ENCODE data around the gene STAC3. TPM values are rescaled to one million over a fixed set of nuclear protein-coding genes. Genes with fewer than 3 reads are reported as not detected.

Gene STAC3
- total RNA-seq, 1 donor from 2014 or later = not detected

DNA sequence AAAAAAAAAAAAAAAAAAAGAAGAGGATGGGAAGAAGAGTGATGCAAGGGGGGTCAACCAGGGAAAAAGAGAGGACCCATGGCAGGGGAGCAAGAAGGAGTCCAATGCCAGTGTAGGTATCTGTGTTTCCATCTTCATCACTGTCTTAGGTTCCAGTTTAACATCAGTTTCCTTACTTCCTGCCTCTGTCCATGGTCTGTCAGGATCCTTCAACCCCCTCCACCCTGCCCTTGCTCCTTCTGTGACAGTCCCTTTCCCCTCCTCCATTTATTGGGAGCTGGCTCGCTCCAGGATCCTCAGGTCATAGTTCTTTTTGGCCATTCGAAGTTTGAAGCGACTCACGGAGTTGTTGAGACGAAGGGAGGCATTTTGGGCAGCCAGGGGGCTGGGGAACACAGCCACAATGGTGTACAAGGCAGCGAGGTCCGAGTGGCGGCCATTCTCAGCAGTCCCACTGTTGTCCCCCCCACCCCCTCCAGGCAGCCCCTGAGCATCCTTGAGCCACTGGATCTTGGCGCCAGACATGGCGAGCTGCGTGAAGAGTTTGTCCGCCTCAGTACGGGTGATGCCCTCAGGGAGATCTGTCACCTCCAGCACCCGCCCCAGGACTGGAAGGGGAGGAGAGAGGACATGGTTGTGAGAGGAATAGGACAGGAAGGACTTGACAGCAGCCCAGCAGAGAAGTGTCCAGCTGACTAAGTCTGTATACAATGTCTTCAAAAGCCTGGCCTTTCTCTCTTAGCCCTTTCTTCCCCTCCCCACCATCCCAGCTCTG is 3.7 kb upstream of the STAC3 start:
- DNase-seq = no peak

DNA sequence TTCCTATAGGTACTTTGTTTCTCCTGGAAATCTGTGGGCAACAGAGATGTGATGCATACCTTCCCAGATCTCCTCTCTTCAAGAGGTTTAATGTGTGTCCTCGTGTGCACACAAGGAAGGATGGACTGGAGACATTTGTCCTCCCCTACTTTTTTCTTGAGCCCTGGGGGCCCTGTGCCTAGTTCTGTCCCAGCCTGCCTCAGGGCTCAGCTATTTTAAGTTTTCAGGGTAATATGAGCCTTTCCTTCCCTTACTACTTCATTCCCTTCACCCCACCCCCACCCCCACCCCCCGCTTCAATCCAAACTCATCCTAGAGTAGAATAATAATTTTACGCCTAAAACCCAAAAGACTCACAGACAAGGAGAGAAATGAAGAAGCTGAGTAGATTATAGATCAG is 446 bp downstream of the STAC3 start:
- DNase-seq = no peak

DNA sequence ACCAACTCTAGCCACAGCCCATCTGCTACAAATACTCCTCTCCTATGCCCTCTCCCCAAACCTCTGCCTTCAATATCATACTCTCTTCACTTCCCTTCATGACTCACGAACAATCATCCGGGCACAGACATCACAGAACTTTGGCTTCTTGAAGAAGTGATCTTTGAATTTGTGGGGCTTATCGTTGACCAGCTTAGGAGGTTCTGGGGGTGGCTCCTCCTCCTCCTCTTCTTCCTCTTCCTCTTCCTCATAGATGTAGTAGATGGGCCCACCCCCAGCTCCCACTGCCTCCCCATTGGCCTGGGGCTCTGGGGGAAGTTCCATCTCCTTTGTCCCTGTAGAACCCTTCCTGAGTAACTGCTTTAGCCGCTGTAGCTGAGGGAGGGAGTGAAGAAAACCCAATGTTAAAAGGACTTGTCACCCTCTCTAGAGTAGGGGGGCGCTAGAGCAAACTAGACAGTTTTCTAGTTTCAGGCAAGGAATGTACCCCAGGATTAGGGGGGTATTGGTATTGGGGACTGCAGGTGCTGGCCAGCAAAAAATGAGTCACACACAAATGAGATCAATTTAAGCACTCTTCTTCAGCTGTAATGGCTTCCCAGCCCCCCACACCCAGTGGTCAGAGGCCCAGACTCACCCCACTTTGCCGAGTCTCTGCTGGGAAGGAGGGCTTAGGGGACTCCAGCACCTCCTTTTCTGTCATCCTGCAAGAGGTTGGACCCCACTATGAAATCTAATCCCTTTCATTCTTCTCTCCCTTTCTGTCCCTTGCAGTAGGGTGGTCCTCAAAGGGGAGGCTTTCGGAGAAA is 1.8 kb downstream of the STAC3 start:
- no peak for DNase-seq

DNA sequence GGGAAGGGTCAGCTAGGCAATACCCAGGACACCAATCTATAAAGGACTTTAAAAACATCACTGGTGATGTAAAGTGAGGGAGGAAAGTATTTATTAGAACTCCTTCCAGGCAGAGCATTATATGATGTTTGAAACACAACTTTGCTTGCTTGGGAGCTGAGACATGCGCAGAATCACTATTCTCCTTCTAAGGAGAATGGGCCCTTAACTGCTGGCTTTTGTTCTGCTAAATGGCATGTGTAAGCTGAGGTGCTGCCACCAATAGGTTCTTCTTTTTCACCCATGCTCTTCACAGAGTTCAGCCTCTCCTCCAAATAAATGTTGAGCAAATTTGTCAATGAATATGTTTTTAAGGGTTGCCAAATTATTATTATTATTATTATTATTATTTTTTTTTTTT is 3.9 kb downstream of the STAC3 start:
- DNase-seq = no peak

DNA sequence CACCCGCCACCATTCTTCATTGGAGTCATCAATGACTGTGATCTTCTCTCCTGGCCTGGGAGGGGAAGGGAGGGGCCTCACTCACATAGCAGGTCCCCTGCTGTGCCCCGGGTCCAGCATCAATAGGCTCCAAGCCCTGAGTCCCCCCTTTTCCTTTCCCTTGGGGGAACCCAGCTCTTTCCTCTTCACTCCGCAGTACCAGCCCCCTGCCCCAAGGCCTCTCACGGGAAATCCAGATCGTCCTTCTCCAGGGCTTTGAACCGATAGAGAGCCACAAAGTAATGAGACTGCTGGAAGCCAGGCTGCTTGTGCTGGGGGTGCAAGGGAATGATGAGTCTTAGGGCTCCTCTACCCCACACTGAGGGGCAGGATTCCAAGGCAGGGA is 6.7 kb downstream of the STAC3 start:
- no peak for DNase-seq

DNA sequence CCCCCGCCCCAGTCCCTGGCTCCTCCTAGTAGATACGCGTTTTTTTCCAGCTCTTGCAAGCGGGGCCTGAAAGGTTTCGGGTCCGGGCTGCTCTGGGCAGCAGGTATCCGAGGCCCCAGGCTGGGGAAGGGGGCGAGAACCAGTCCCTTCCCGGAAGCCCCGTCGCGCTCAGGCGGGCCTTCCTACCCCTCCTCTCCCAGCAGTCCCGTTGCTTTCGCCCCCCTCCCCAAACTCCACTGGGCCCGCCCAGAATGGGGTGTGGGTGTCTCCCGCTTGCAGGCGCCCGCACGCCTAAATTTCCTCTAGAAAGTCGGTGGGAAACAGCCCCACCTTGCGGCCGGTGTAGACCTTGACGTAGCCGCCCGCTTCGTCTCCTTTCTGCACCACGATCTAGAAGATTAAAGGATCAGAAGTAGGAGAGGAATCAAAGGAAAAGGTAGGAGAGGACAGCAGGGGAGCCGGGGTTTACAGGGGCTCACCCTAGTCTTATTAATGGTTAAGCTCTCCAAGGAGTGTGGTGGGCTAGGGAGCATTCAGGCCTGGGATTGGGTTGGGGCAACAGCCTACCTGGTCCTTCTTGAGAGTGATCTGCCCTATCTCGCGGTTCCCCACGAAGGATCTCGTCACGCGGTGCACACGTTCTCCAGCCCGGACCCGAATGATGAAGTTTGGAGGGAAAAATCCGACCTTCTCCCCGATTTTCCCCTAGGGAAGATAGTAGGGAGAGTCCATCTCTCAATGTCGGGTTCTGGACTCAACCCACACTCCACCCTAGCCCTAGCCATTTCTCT is 7.3 kb downstream of the STAC3 start:
- peak; percentile 78 for DNase-seq

DNA sequence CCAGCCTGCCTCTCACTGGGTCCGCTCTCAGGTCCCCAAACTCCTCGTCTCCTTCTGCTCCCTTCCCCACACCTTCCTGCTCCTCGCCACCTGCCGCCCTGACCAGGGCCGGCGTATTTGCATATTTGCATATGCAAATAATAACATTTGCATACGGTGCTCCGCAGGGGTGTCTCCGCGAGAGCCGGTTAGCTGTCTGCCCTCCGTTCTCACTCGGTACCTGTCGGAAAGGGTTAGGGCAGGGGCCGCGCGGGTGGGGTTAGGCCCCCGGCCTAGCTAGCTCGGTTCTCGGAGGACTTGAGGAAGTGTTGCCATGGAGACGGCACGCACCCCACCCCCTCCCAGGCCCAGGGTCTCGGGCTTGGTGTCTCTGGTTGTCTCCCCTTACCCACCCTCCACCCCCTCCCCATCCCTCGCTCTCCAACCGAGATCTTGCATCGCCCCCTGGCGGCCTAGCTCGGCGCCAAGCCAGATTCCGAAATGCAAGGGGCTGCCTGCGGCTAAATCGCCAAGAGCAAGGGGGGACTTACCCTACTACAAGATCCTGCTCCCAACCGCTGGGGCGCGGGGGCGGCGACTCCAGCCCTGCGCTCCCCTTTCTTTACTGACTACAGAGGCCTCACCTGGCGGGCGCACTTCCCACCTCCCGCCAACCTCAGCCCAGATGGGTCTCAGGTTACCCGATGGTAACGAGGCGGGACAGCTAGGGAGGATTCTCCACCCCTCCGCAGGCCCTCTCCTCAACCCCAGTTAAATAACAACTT is 8.1 kb downstream of the STAC3 start:
- peak; percentile 66 for DNase-seq

DNA sequence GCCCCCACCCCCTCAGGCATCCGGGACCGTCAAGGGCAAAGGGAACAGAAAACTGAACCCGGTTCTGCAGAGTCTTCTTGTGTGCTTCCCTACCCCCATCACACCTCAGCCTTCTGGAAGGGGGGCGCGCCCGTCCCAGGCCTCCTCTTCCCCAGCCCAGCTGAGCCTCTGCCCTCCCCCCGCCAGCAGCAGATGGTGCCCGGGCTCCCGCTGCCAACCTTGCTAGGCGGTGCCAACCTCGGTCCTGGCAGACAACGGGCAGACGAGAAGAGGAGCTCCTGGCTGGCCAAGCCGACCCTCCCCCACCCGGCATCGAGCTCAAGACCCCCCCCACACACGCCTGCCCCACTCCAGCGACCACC is 8.7 kb downstream of the STAC3 start:
- no peak for DNase-seq

DNA sequence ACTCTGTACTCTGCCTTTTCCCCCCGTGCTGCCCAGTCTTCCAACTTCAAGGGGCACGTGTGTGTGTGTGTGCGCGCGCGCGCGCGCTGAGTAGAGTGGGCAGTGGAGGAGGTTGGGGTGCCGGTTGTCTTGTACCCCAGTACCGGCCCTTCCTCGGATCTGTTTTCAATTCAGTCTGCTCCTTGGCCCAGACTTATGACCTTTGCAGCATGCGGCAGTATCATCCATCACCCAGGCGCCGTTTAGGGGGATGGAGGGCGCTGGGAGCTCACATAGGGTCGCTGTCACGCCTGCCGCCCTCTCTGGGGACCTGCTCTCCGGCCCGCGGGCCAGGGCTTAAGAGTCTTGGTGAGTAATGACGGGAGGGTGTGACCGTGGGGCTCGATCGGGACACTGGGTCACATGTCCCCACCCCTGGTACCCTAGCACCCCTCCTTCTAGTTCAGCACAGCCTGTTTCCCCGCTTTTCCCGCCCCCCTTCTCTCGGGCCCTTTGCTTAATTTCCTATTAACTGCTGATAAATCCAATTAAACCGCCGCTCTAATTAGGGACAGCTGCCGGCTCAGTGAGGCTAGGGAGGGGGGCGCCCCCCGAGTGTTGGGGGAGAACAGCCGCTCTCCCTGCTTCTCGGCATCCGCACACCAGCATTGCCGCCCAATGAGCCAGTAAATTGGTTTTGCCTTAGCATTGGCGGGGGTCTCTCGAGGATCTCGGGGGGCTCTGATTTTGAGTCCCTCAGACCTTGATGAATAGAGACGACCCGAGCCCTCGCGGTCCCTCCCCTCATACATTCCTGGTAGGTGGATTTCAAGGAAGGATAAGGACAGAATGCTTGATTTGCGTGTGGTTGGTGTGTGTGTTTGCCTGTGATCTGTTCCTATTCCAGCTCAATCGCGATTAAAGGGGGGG is 9.3 kb downstream of the STAC3 start:
- DNase-seq = no peak

DNA sequence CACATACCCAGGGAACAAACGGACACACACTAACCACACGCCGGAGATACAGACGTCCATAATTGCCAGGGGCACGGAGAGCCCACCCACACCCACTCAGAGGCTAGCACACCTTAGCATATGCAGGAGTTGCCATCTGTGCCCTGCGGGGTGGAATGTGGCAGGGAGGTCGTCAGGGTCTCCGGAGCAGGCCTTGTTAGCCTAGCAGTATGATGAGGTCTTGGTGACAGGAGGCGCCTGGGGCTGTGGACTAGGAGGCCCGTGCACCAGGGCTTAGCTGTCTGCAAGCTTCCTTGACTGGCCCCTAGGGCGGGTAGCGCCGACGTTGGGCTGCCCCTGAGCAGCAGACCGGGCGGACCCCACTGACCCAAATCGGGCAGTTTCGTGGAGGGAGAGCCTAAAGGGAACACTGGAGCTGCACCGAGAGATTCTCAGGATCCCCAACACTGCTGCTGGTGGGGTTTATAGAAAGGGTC is 10.0 kb downstream of the STAC3 start:
- DNase-seq = no peak

DNA sequence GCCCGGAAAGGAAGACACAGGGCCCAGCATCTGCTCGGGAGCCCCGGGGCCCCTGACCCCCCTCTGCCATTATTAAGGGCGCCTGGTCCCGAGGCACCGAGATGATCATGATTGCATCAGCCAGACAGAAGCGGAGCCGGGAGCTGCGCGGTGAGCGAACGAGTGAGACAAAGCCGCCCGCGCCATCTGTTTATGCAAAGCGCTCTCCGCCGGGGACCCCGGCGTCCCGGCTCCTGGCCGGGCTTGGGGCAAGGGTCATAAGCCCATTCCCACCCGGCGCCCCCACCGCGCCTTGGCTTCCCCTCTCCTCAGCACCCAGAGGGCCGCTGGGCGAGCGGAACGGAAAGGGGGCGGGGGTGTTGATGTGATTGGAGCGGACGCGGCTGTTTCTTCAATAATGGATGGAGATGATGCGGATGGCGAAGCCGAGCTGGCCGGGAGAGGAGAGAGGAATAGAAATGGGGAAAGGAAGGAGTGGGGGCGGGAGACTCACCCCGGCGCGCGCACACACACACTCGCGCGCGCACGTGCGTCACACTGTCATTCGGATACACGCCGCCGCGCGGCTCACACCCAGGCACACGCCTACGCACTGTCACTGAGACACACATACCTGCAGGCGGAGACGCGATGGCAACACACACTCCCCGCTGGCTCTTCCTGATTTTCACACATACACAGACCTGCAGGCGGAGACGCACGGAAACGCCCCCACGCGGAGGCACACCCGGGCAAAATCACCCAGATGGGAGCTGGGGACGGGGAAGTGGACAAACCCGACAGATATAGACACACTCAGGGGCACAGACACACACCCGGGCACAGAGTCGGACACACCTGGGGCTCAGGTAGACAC is 10.7 kb downstream of the STAC3 start:
- DNase-seq = no peak

DNA sequence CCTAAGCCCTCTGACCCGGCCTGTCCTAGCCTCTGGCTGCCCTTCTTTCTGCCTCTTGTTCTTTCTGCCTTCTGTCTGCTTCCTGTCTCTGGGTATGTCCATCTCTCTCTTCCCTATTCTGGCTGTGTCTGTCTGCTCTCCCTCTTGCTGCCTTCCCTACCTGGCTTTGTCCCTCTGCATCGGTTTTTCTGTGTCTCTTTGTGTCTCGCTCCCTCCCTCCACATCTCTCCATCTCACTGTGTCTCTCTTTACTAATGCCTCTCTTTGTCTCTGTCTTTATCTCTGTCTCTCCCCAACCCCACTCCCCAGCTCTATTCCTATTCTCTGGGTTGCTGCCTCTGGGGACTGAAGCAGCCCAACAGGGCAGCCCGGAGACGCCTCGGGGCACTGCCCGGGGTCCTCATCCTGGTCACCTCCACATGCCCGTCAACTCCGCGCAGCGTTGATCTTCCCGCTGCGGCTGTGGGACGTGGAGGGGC is 11.4 kb downstream of the STAC3 start:
- DNase-seq = no peak

DNA sequence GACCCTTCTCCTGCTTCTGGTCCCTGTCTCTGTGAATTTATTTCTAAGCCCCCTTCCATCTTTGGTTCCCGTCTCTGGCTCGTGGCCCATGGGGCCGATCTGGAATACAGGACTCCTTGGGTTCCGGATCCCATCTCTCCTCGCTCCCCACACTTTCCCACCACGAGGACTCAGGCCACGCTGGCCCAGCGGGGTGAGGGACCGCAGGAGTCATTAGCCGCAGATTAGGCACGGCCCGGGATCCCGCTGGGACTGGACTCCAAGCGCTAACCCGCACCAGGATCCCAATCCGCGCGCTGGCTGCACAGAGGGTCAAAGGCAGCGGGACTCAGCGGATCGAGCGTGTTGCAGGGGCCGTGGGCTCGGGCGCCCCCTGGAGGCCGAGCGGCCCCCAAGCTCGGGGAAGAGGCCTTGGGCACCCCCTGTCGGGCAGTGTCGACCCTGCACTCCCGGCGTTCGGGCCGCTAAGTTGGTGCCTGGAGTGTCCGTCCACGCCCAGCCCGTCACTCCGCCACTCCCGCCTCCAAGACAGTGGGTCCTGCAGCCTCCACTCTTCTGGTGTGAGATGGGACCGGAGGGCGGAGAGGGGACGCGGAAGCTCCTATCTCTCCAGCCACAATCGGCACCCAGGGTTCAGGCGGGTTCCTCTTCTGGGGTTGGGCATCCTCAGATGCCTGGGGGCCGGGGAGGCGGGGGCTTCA is 12.0 kb downstream of the STAC3 start:
- peak; percentile 92 for DNase-seq

DNA sequence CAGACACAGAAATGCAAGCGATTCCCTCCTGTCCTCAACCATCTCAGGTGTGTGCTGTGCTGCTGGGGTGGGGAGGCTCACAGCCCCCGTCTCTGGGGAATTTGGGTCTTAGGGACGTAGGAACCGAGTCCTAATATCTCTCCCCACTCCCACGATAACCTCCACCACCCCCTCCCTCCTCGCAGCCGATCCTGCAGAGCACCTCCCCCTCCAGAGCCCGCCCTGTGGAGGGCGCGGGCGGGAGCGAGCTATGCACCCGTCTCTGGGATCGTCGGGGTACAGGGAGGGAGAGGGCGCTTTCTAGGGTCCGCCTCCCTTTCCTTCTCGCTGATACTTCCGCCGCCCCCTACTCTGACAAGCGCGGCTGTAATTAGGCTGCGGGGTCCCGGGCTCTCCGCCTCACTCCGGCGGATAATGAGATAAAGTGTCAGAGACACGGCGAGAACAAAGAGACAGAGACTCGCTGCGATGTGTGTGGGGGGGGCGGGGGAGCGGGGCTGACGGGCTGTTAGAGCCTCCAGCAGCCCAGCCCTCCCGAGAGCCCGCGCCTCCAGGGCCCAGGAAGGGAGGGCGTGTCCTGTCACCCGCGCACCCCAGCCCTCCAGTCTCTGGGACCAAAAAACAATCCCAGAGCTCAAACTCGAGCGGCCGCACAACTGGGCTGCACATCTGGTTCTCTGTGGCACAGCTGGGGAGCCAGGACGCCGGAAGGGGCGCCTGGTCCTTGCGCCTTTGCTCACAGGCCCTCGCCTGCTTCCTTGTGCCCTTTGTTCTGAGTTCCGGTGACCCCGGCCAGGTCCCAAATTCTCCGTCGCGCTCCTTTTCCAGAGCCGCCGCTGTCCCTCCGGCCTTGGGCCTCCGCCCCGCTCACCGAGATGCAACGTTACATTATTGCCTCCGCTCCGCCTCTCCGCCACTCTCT is 12.8 kb downstream of the STAC3 start:
- DNase-seq = no peak

DNA sequence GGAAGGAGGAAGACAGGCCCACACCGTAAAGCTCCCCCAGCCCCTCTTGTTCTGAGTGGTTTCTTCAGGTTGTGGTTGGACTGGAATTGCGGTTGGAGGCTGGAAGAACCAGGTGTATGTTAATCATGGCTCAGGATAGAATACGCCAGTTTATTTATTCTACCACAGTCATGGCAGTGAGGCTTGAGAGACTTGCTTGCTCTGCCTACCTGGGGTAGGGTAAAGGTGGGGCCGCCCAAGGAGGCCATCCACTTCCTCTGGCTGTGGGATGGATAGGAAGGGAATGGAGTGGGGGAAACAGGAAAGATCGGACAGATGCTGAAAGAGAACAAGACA is 13.4 kb downstream of the STAC3 start:
- no peak for DNase-seq

DNA sequence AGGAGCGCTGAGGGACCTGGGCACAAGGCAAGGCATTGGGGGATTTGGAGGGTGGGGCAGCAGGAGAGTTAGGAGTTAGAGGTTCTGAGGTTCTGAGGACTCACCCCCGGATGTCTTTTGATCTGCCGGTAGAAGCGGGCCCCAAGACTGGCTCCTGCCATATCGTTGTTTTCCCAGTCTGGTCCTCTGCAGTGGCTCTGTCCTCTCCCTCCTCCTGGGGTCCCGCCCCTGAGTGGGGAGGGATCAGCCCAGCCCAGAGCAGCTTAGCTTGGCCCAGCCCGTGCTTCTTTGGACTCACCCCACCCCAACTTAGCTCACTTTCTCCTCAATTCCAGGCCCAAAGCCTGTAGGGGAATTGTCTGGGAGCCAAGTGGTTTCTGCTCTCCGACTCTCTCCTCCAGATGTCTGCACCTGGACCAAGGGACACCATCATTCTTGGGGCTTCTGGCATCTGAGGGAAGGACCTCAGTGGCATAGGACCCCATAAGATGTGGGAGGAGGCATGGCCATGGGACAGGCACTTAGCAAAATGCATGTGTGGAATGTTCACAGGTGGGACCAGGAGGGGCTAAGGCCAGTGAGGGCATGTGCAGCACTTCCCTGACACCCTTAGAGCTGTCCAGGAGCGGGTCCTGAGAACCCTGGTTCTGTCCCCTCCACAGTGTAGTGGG is 13.9 kb downstream of the STAC3 start:
- DNase-seq = no peak

DNA sequence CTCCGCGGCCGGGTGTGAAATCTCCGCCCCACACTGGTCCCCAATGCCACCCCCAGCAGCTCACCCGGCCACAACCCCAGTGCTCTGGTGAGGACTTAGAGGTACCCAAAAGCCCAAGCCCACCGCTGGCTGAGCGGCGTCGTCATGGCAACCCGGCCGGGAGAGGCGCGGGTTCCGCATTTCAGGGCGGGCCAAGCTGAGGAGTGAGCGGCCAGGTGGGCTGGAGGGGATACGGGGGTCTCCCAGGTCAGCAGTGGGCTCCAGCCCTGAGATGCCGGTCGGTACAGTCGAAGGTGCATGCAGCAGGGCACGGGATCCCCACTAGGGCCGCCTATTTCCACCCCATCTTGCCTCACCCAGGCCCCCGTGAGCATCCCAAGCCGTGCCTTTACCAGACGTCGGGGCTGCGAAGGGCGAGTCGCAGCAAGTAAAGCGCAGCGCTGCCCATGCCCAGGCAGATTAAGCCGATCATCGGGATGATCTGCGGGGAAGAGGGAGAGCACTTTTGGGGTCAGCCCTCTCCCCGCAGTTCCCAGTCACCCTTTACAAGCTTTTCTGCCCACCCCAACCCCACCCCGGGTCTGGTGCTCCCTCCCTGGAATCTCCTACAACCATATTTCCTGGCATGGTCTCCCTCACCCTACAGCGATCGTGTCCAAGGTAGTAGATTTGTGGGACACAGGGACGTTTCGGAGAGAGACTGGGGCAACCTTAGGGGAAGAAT is 14.6 kb downstream of the STAC3 start:
- DNase-seq = no peak

Measured in dermis blood vessel endothelial cell (primary cell).